ENCODE measurements around the gene MAP2. TPM values are rescaled to one million over a fixed set of nuclear protein-coding genes. Genes with fewer than 3 reads are reported as not detected.

MAP2 gene
- total and polyA plus RNA-seq, 4 donors: 0.70 to 4.2 (median 1.9) TPM

DNA sequence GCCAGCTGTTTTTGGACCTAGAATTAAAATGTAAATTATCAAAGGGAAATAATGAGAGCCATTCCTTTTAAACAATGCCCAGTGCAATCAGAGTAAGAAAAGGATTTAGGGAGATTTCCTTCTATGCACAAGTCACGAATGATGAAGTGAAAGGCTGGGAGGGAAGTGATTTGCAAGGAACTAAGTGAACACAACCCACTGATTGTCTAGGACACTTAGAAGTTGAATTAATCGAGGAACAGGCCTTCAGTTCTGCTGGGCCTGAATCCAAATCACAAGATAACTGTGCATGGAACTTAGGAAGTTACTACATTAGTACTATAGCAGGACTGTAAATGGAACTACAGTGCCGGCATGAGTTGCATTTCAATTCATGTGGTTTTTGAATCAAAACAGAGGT lies 17.7 kb downstream of the MAP2 start:
- Histone ChIP-seq H3K36me3 (ENCODE audit: control insufficient read depth in 4 of 4, insufficient read depth in 3 of 4, low read depth in 1 of 4, low read length in 3 of 4) (no peaks in the 10 kb centered on the region), H3K4me3 (ENCODE audit: low read depth in 1 of 3, low read length in 3 of 3) (no peak overlapping the region), H3K9me3 (ENCODE audit: control insufficient read depth in 4 of 4, low read length in 3 of 4) (no peaks in the 10 kb centered on the region), H3K27me3 (ENCODE audit: control insufficient read depth in 4 of 4, insufficient read depth in 4 of 4, low read length in 3 of 4) (no peaks in the 10 kb centered on the region), H3K27ac (ENCODE audit: low read depth in 1 of 2, low read length in 2 of 2) (no peak overlapping the region), H3K4me1 (ENCODE audit: control insufficient read depth in 4 of 4, insufficient read depth in 4 of 4, low read length in 3 of 4) (no peaks in the 10 kb centered on the region), H3K9ac (ENCODE audit: low read depth in 1 of 2, low read length in 2 of 2) (no peak overlapping the region)
- 60% methylated on average over 3 of the region's 3 CpGs for WGBS
- TF ChIP-seq HNF4A (conservative IDR thresholded peaks at IDR 0.05): no peak
- no peak for TF ChIP-seq YY1 (IDR thresholded peaks at IDR 0.05)
- TF ChIP-seq, protein P1, sequence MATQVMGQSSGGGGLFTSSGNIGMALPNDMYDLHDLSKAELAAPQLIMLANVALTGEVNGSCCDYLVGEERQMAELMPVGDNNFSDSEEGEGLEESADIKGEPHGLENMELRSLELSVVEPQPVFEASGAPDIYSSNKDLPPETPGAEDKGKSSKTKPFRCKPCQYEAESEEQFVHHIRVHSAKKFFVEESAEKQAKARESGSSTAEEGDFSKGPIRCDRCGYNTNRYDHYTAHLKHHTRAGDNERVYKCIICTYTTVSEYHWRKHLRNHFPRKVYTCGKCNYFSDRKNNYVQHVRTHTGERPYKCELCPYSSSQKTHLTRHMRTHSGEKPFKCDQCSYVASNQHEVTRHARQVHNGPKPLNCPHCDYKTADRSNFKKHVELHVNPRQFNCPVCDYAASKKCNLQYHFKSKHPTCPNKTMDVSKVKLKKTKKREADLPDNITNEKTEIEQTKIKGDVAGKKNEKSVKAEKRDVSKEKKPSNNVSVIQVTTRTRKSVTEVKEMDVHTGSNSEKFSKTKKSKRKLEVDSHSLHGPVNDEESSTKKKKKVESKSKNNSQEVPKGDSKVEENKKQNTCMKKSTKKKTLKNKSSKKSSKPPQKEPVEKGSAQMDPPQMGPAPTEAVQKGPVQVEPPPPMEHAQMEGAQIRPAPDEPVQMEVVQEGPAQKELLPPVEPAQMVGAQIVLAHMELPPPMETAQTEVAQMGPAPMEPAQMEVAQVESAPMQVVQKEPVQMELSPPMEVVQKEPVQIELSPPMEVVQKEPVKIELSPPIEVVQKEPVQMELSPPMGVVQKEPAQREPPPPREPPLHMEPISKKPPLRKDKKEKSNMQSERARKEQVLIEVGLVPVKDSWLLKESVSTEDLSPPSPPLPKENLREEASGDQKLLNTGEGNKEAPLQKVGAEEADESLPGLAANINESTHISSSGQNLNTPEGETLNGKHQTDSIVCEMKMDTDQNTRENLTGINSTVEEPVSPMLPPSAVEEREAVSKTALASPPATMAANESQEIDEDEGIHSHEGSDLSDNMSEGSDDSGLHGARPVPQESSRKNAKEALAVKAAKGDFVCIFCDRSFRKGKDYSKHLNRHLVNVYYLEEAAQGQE (IDR thresholded peaks at IDR 0.05): no peak
- no peak for TF ChIP-seq NR2F2 (IDR thresholded peaks at IDR 0.05)
- TF ChIP-seq RXRA (IDR thresholded peaks at IDR 0.05): no peak
- TF ChIP-seq, protein P2, sequence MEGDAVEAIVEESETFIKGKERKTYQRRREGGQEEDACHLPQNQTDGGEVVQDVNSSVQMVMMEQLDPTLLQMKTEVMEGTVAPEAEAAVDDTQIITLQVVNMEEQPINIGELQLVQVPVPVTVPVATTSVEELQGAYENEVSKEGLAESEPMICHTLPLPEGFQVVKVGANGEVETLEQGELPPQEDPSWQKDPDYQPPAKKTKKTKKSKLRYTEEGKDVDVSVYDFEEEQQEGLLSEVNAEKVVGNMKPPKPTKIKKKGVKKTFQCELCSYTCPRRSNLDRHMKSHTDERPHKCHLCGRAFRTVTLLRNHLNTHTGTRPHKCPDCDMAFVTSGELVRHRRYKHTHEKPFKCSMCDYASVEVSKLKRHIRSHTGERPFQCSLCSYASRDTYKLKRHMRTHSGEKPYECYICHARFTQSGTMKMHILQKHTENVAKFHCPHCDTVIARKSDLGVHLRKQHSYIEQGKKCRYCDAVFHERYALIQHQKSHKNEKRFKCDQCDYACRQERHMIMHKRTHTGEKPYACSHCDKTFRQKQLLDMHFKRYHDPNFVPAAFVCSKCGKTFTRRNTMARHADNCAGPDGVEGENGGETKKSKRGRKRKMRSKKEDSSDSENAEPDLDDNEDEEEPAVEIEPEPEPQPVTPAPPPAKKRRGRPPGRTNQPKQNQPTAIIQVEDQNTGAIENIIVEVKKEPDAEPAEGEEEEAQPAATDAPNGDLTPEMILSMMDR (IDR thresholded peaks at IDR 0.05; ENCODE audit: low read depth, low read length, missing input control): no peak
- no peak for TF ChIP-seq HNF4G (IDR thresholded peaks at IDR 0.05)
- TF ChIP-seq JUND (IDR thresholded peaks at IDR 0.05): no peak
- TF ChIP-seq EGR1 (IDR thresholded peaks at IDR 0.05; ENCODE audit: low read depth in 2 of 2): no peak
- no peak for TF ChIP-seq TAF1 (conservative IDR thresholded peaks at IDR 0.05)
- TF ChIP-seq, protein P3, sequence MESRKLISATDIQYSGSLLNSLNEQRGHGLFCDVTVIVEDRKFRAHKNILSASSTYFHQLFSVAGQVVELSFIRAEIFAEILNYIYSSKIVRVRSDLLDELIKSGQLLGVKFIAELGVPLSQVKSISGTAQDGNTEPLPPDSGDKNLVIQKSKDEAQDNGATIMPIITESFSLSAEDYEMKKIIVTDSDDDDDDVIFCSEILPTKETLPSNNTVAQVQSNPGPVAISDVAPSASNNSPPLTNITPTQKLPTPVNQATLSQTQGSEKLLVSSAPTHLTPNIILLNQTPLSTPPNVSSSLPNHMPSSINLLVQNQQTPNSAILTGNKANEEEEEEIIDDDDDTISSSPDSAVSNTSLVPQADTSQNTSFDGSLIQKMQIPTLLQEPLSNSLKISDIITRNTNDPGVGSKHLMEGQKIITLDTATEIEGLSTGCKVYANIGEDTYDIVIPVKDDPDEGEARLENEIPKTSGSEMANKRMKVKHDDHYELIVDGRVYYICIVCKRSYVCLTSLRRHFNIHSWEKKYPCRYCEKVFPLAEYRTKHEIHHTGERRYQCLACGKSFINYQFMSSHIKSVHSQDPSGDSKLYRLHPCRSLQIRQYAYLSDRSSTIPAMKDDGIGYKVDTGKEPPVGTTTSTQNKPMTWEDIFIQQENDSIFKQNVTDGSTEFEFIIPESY (IDR thresholded peaks at IDR 0.05): no peak
- no peak for TF ChIP-seq FOXA2 (IDR thresholded peaks at IDR 0.05)
- no peak for TF ChIP-seq GABPA (IDR thresholded peaks at IDR 0.05 in 1 of 2, conservative IDR thresholded peaks at IDR 0.05 in 1 of 2)
- TF ChIP-seq, protein P4, sequence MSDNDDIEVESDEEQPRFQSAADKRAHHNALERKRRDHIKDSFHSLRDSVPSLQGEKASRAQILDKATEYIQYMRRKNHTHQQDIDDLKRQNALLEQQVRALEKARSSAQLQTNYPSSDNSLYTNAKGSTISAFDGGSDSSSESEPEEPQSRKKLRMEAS (IDR thresholded peaks at IDR 0.05): no peak
- TF ChIP-seq RAD21 (IDR thresholded peaks at IDR 0.05): no peak
- DNase-seq (ENCODE audit: low spot score): no peak

DNA sequence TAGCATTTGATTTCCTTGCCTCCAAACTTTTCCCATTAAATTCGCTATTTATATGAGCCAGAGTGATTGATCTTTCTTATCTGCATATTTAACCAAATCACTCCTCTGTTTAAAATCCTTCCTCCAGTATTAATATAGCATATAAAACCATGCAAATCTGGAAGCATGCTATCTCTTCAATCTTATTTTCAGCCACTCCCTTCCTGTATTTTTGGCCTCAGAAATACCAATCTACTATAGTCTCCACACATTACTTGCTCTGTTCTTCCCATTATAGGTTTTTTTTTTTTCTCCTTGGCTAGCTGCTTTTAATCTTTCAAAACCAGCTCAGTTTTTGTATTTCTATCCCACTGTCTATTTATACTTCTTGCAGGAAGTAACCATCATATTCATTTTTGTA lies 19.1 kb downstream of the MAP2 start:
- Histone ChIP-seq H3K4me3 (ENCODE audit: low read depth in 1 of 3, low read length in 3 of 3) (no peak overlapping the region), H3K9ac (ENCODE audit: low read depth in 1 of 2, low read length in 2 of 2) (no peak overlapping the region), H3K36me3 (ENCODE audit: control insufficient read depth in 4 of 4, insufficient read depth in 3 of 4, low read depth in 1 of 4, low read length in 3 of 4) (no peaks in the 10 kb centered on the region), H3K4me1 (ENCODE audit: control insufficient read depth in 4 of 4, insufficient read depth in 4 of 4, low read length in 3 of 4) (no peaks in the 10 kb centered on the region), H3K27ac (ENCODE audit: low read depth in 1 of 2, low read length in 2 of 2) (no peak overlapping the region), H3K9me3 (ENCODE audit: control insufficient read depth in 4 of 4, low read length in 3 of 4) (no peaks in the 10 kb centered on the region), H3K27me3 (ENCODE audit: control insufficient read depth in 4 of 4, insufficient read depth in 4 of 4, low read length in 3 of 4) (no peaks in the 10 kb centered on the region)
- no peak for DNase-seq (ENCODE audit: low spot score)
- WGBS: 76% methylated on average over 1 of the region's 1 CpG
- no peak for TF ChIP-seq HNF4A (conservative IDR thresholded peaks at IDR 0.05)
- TF ChIP-seq, protein P2 (IDR thresholded peaks at IDR 0.05; ENCODE audit: low read depth, low read length, missing input control): no peak
- no peak for TF ChIP-seq SP1 (IDR thresholded peaks at IDR 0.05)
- TF ChIP-seq RAD21 (IDR thresholded peaks at IDR 0.05): no peak
- TF ChIP-seq, protein P4 (IDR thresholded peaks at IDR 0.05): no peak
- TF ChIP-seq EGR1 (IDR thresholded peaks at IDR 0.05; ENCODE audit: low read depth in 2 of 2): no peak
- TF ChIP-seq GABPA (IDR thresholded peaks at IDR 0.05 in 1 of 2, conservative IDR thresholded peaks at IDR 0.05 in 1 of 2): no peak
- TF ChIP-seq NR2F2 (IDR thresholded peaks at IDR 0.05): no peak
- no peak for TF ChIP-seq HNF4G (IDR thresholded peaks at IDR 0.05)
- TF ChIP-seq, protein P5, sequence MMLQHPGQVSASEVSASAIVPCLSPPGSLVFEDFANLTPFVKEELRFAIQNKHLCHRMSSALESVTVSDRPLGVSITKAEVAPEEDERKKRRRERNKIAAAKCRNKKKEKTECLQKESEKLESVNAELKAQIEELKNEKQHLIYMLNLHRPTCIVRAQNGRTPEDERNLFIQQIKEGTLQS (IDR thresholded peaks at IDR 0.05): no peak
- no peak for TF ChIP-seq YY1 (IDR thresholded peaks at IDR 0.05)
- TF ChIP-seq, protein P3 (IDR thresholded peaks at IDR 0.05): no peak

Measured in liver (tissue), 9 donors.